Panc1 (cell line): ENCODE measurements around the gene ADGRG2. TPM values are rescaled to one million over a fixed set of nuclear protein-coding genes. Genes with fewer than 3 reads are reported as not detected.

Experiments used
- ATAC-seq: fragments of 200-7000 bp; cut with Tn5 transposase; 2 replicates; pipeline ENCODE4 v1.9.1; 2020; ENCODE audit warnings: mild to moderate bottlenecking, moderate library complexity
- BruUV-seq: library from RNA; stranded (reverse); fragments of 400-500 nt; replicated peaks from 2 replicates; lab custom pipeline; 2021; lab: Mats Ljungman, UMichigan
- CTCF ChIA-PET: fragments of 300-600 bp; sonication (Branson Sonifier 250); formaldehyde crosslinking; loops from one replicate; lab custom pipeline; 2022; ENCODE audit warnings: antibody characterized with exemption; lab: Charles Lee
- POLR2A ChIA-PET: fragments of 300-600 bp; sonication (Branson Sonifier 250); formaldehyde crosslinking; loops from one replicate; lab custom pipeline; 2022; ENCODE audit warnings: antibody characterized with exemption; lab: Charles Lee
- DNase-seq: peaks from one replicate; pipeline ENCODE4 v3.0.0-alpha.2; 2010; ENCODE audit warnings: low read depth, low spot score
- H3K27ac ChIP-seq: 2 replicates; pipeline ENCODE4 v1.5.1; 2011; ENCODE audit warnings: mild to moderate bottlenecking, low read length, inconsistent platforms
- H3K27me3 ChIP-seq: fragments of 200-500 bp; sonication (Bioruptor generic); 2 replicates; pipeline ENCODE4 v1.6.0; 2014; ENCODE audit warnings: low read length, inconsistent platforms; ENCODE audit not compliant: control insufficient read depth, insufficient read depth
- H3K36me3 ChIP-seq: fragments of 200-500 bp; sonication (Bioruptor generic); 2 replicates; pipeline ENCODE4 v1.5.1; 2014; ENCODE audit warnings: inconsistent platforms, mild to moderate bottlenecking, low read length, moderate library complexity; ENCODE audit not compliant: control insufficient read depth, insufficient read depth
- H3K4me1 ChIP-seq: 2 replicates; pipeline ENCODE4 v1.5.1; 2011; ENCODE audit warnings: inconsistent platforms, mild to moderate bottlenecking, low read length, moderate library complexity; ENCODE audit not compliant: control insufficient read depth, insufficient read depth
- H3K4me3 ChIP-seq, 2 experiments: 2 replicates each; pipeline ENCODE4 v1.5.1; 2011 to 2012; ENCODE audit warnings: low read depth in 2 of 2, low read length in 2 of 2, mild to moderate bottlenecking in 2 of 2, inconsistent platforms in 1 of 2, moderate library complexity in 1 of 2
- H3K9me3 ChIP-seq: fragments of 200-500 bp; sonication (Bioruptor generic); 2 replicates; pipeline ENCODE4 v1.5.1; 2014; ENCODE audit warnings: low read depth, mild to moderate bottlenecking, inconsistent platforms, low read length, moderate library complexity; ENCODE audit not compliant: control insufficient read depth, insufficient read depth
- POLR2AphosphoS5 ChIP-seq: IDR thresholded peaks from 2 replicates; pipeline ENCODE4 v1.6.1; 2012; ENCODE audit warnings: mild to moderate bottlenecking, low read depth, low read length, moderate library complexity
- SIN3A ChIP-seq: IDR thresholded peaks from 2 replicates; pipeline ENCODE4 v1.6.1; 2012; ENCODE audit warnings: low read depth, mild to moderate bottlenecking, low read length, moderate library complexity, borderline replicate concordance; ENCODE audit not compliant: insufficient read depth
- TCF7L2 ChIP-seq: IDR thresholded peaks from 2 replicates; pipeline ENCODE4 v1.6.1; 2011; ENCODE audit warnings: mild to moderate bottlenecking, low read depth, low read length, inconsistent platforms
- in situ Hi-C: cut with HindIII; loops from 2 replicates; pipeline ENCODE4 v1.10.0; 2016; ENCODE audit warnings: low sequenced_read_pairs, low pct_unique_long_range_greater_than_20kb
- intact Hi-C: fragments of 100-400 bp; cut with micrococcal nuclease; formaldehyde crosslinking; loops from one replicate; pipeline ENCODE4 v1.10.0; 2022; ENCODE audit not compliant: unreplicated experiment
- total RNA-seq: library from RNA; stranded (reverse); gene quantifications from one replicate; pipeline ENCODE4 v1.2.1, GENCODE V29; 2021; ENCODE audit not compliant: unreplicated experiment
- TF ChIP-seq, protein P1 (sequence below), 2 experiments: IDR thresholded peaks; 2 replicates each; pipeline ENCODE4 v1.6.1; 2011 to 2012; ENCODE audit warnings: low read depth in 2 of 2, control low read depth in 1 of 2, low read length in 1 of 2, mild to moderate bottlenecking in 1 of 2, moderate library complexity in 1 of 2; ENCODE audit not compliant: insufficient read depth in 1 of 2
- TF ChIP-seq, protein P2 (sequence below): fragments of 450-650 bp; IDR thresholded peaks from 2 replicates; pipeline ENCODE4 v1.5.1; 2017; ENCODE audit warnings: mild to moderate bottlenecking

The ADGRG2 gene
- total RNA-seq, 1 experiment from 2014 or later, result 2.0 TPM

DNA sequence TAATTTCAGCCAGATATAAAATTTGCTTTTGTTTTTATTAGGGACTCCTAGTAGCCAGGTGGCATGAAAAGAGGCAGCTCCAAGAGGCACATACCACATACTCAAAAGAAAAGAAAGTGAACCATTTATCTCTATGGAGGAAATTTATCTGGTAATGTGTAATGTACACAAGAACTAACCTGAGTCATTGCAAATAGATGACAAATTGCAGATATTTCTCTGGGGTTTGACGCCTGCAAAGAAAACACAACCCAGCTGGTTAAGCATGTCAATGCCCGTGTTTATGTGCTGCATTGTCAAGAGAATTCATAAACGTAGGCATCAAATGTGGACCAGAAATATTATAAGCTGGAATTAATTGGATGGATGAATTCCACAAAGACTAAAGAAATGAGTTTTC, 91.5 kb downstream of the ADGRG2 start:
- no peaks in the 10 kb centered on the region for H3K36me3 ChIP-seq
- H3K27me3 ChIP-seq, result no peaks in the 10 kb centered on the region
- CTCF ChIA-PET, result no interaction called here
- no TSS peak for BruUV-seq
- no peak overlapping the region for H3K27ac ChIP-seq
- H3K4me3 ChIP-seq, result no peak overlapping the region
- DNase-seq (no peak), ATAC-seq (no peak)
- in situ Hi-C loops, result no loop called here
- no peaks in the 10 kb centered on the region for H3K4me1 ChIP-seq
- POLR2A ChIA-PET, result no interaction called here
- TF ChIP-seq POLR2AphosphoS5, result no peak
- intact Hi-C loops, result no loop called here
- H3K9me3 ChIP-seq, result no peaks in the 10 kb centered on the region

DNA sequence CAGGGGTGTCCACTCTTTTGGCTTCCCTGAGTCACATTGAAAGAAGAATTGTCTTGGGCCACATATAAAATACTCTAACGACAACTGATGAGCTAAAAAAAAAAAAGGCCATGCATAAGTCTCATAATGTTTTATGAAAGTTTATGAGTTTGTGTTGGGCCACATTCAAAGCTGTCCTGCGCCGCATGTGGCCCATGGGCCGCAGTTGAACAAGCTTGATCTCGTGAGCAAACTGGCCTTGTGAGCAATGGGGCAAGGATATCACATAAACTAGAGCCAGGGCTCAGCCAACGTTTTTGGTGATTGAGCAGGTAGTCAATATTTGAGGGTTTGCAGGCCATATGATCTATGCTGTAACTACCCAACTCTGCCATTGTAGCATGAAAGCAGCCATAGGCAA, 93.7 kb downstream of the ADGRG2 start:
- intact Hi-C loops, result no loop called here
- H3K36me3 ChIP-seq, result no peaks in the 10 kb centered on the region
- BruUV-seq, result no TSS peak
- ChIA-PET CTCF (no interaction called here), POLR2A (no interaction called here)
- no peak overlapping the region for H3K4me3 ChIP-seq
- DNase-seq (no peak), ATAC-seq (no peak)
- H3K4me1 ChIP-seq, result no peaks in the 10 kb centered on the region
- in situ Hi-C loops, result no loop called here
- TF ChIP-seq TCF7L2 (no peak), POLR2AphosphoS5 (no peak), SIN3A (no peak)
- TF ChIP-seq, protein P1, sequence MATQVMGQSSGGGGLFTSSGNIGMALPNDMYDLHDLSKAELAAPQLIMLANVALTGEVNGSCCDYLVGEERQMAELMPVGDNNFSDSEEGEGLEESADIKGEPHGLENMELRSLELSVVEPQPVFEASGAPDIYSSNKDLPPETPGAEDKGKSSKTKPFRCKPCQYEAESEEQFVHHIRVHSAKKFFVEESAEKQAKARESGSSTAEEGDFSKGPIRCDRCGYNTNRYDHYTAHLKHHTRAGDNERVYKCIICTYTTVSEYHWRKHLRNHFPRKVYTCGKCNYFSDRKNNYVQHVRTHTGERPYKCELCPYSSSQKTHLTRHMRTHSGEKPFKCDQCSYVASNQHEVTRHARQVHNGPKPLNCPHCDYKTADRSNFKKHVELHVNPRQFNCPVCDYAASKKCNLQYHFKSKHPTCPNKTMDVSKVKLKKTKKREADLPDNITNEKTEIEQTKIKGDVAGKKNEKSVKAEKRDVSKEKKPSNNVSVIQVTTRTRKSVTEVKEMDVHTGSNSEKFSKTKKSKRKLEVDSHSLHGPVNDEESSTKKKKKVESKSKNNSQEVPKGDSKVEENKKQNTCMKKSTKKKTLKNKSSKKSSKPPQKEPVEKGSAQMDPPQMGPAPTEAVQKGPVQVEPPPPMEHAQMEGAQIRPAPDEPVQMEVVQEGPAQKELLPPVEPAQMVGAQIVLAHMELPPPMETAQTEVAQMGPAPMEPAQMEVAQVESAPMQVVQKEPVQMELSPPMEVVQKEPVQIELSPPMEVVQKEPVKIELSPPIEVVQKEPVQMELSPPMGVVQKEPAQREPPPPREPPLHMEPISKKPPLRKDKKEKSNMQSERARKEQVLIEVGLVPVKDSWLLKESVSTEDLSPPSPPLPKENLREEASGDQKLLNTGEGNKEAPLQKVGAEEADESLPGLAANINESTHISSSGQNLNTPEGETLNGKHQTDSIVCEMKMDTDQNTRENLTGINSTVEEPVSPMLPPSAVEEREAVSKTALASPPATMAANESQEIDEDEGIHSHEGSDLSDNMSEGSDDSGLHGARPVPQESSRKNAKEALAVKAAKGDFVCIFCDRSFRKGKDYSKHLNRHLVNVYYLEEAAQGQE (IDR thresholded peaks at IDR 0.05; ENCODE audit: insufficient read depth in 1 of 2, low read depth in 2 of 2, low read length in 1 of 2), result no peak
- TF ChIP-seq, protein P2, sequence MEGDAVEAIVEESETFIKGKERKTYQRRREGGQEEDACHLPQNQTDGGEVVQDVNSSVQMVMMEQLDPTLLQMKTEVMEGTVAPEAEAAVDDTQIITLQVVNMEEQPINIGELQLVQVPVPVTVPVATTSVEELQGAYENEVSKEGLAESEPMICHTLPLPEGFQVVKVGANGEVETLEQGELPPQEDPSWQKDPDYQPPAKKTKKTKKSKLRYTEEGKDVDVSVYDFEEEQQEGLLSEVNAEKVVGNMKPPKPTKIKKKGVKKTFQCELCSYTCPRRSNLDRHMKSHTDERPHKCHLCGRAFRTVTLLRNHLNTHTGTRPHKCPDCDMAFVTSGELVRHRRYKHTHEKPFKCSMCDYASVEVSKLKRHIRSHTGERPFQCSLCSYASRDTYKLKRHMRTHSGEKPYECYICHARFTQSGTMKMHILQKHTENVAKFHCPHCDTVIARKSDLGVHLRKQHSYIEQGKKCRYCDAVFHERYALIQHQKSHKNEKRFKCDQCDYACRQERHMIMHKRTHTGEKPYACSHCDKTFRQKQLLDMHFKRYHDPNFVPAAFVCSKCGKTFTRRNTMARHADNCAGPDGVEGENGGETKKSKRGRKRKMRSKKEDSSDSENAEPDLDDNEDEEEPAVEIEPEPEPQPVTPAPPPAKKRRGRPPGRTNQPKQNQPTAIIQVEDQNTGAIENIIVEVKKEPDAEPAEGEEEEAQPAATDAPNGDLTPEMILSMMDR, result no peak
- H3K27ac ChIP-seq, result no peak overlapping the region
- no peaks in the 10 kb centered on the region for H3K9me3 ChIP-seq
- no peaks in the 10 kb centered on the region for H3K27me3 ChIP-seq

DNA sequence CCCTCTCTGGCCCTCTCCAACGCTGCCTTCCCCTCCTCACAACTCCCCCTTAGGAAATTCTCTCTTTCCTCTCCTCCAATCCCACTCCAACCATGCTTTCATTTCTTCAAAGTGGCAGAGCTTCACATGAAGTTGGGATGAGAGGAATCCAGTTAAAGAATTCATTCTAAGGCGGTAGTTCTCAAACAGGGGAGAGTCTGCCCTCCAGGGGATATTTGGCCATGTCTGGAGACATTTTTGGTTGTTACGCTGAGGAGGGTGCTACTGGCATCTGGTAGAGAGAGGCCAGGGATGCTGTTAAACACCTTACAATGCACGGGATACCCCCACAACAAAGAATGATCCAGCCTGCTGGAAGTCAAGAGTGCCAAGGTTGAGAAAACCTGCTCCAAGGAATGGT, 97.9 kb downstream of the ADGRG2 start:
- TF ChIP-seq TCF7L2 (no peak), POLR2AphosphoS5 (no peak), SIN3A (no peak)
- TF ChIP-seq, protein P1 (IDR thresholded peaks at IDR 0.05; ENCODE audit: insufficient read depth in 1 of 2, low read depth in 2 of 2, low read length in 1 of 2), result no peak
- TF ChIP-seq, protein P2, result no peak
- ChIA-PET POLR2A (no interaction called here), CTCF (no interaction called here)
- Histone ChIP-seq H3K36me3 (no peaks in the 10 kb centered on the region), H3K27me3 (no peaks in the 10 kb centered on the region), H3K4me3 (no peak overlapping the region), H3K27ac (no peak overlapping the region), H3K9me3 (no peaks in the 10 kb centered on the region), H3K4me1 (no peaks in the 10 kb centered on the region)
- BruUV-seq, result no TSS peak
- intact Hi-C loops, result no loop called here
- in situ Hi-C loops, result no loop called here
- DNase-seq (no peak), ATAC-seq (no peak)
